Dendritic cell treated with granulocyte-macrophage colony-stimulating factor and Interleukin-4, amounts not matched to agents 40 ng/mL and 50 ng/mL, for 4 days (primary cell): Measurements from ENCODE around the gene SVOP.
A peak's percentile ranks its signal among the peaks of the same experiment; 100 is the strongest.
"Not testable (repeated sequence)": the region's sequence is repeated elsewhere in the genome, so short reads cannot be mapped to it uniquely, and the experiment has no call there.

Experiments
- H3K27ac Mint-ChIP-seq: one replicate; pipeline ENCODE4 v1.8.0; 2022; ENCODE audit warnings: mild to moderate bottlenecking, mixed read lengths
- H3K27me3 Mint-ChIP-seq: one replicate; pipeline ENCODE4 v1.8.0; 2022; ENCODE audit warnings: mild to moderate bottlenecking, mixed read lengths
- H3K36me3 Mint-ChIP-seq: one replicate; pipeline ENCODE4 v1.8.0; 2022; ENCODE audit warnings: low read depth, mixed read lengths
- H3K4me1 Mint-ChIP-seq: one replicate; pipeline ENCODE4 v1.8.0; 2022; ENCODE audit warnings: low read depth, mixed read lengths
- H3K4me3 Mint-ChIP-seq: one replicate; pipeline ENCODE4 v1.8.0; 2022; ENCODE audit warnings: mild to moderate bottlenecking, moderate library complexity, mixed read lengths
- H3K9me3 Mint-ChIP-seq: one replicate; pipeline ENCODE4 v1.8.0; 2022; ENCODE audit warnings: mixed read lengths
- intact Hi-C: fragments of 100-400 bp; cut with micrococcal nuclease; formaldehyde crosslinking; loops from one replicate; pipeline ENCODE4 v1.15.0; 2022

The SVOP gene

DNA sequence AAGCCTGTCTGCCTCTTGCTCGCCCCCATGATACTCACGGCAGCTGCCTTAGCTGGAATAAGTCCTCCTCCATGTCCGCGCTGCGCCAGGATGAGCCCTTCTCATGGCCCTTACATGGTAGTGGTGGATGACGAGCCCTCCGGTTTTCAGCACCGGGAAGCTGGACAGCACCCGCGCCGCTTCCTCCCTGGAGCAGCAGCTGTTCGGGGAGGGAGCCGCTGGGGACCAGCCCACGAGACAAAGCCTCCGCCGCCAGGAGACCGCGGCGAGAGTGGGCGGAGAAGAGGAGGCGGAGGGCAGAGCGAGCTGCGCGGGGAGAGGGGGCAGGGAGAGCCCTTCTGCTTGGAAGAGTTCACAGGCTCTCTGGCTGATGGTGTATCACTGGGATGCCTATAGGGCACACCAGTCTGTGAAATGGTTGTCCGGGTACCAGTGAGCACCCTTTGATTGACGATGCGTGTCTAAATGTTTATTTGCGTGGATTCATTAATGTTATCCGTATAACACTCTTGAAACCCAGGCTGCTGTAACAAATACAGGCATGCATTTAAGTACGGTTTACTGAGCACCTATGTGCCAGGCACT is at the start of gene SVOP:
TSS of gene SVOP (minus strand) at position 273 of the 585 bp plus-strand sequence. CDS start at position 73, 200 bp downstream.
- intact Hi-C loops, result loop anchor here (2.0 kb wide), 1 partner anchor 32 kb away; the partner anchor contains the start of gene USP30
- no peak within 1 kb of the TSS for H3K27ac Mint-ChIP-seq
- peaks cover 15% of the 10 kb centered on the region for H3K27me3 Mint-ChIP-seq
- H3K9me3 Mint-ChIP-seq, result no peaks in the 10 kb centered on the region
- peaks cover 6% of the 10 kb centered on the region for H3K4me1 Mint-ChIP-seq
- no peak within 1 kb of the TSS for H3K4me3 Mint-ChIP-seq
- no peaks in the 10 kb centered on the region for H3K36me3 Mint-ChIP-seq

GRCh38 chr12:109069307-109070271 is 48.7 kb upstream of the SVOP start:
- Mint-ChIP-seq H3K36me3 (peaks cover 66% of the 10 kb centered on the region), H3K4me3 (no peak overlapping the region), H3K9me3 (no peaks in the 10 kb centered on the region), H3K27me3 (no peaks in the 10 kb centered on the region), H3K4me1 (no peaks in the 10 kb centered on the region), H3K27ac (no peak overlapping the region)
- intact Hi-C loops, result no loop called here

- Mint-ChIP-seq H3K9me3 (no peaks in the 10 kb centered on the region), H3K27ac (no peak overlapping the region), H3K27me3 (no peaks in the 10 kb centered on the region), H3K4me1 (no peaks in the 10 kb centered on the region), H3K4me3 (no peak overlapping the region), H3K36me3 (peaks cover 52% of the 10 kb centered on the region)
- intact Hi-C loops, result no loop called here
These were observed 45.0 kb upstream of the SVOP start for GRCh38 chr12:109065853-109066193.

- peaks cover 47% of the 10 kb centered on the region for H3K36me3 Mint-ChIP-seq
- H3K4me3 Mint-ChIP-seq, result no peak overlapping the region
- no peaks in the 10 kb centered on the region for H3K9me3 Mint-ChIP-seq
- intact Hi-C loops, result no loop called here
- no peaks in the 10 kb centered on the region for H3K4me1 Mint-ChIP-seq
- no peaks in the 10 kb centered on the region for H3K27me3 Mint-ChIP-seq
- H3K27ac Mint-ChIP-seq, result no peak overlapping the region
These were observed 44.4 kb upstream of the SVOP start for GRCh38 chr12:109065154-109065852.

GRCh38 chr12:109064143-109064542 is 43.3 kb upstream of the SVOP start:
- Mint-ChIP-seq H3K4me1 (no peaks in the 10 kb centered on the region), H3K4me3 (no peak overlapping the region), H3K27me3 (no peaks in the 10 kb centered on the region), H3K9me3 (no peaks in the 10 kb centered on the region), H3K27ac (no peak overlapping the region), H3K36me3 (peaks cover 41% of the 10 kb centered on the region)
- intact Hi-C loops, result no loop called here

DNA sequence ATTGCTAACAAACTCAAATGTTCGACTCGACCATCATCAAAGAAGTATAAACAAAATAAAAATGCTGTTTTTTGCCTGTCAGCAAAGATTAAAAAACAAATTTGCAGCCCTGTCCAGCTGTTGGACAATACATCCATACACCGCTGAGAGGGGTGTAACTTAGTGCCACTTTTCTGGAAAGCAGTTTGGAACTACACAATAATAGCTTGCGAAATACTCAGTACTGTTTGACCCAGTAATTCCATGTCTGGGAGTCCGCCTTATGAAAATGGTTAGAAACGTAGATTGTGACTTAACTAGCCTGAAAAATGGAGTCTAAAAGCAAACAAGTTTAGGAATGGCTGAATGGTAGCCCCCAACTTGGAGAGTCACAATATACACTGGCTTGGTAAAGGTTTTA is 37.9 kb upstream of the SVOP start:
- intact Hi-C loops, result no loop called here
- Mint-ChIP-seq H3K27ac (no peak overlapping the region), H3K36me3 (peaks cover 33% of the 10 kb centered on the region), H3K27me3 (no peaks in the 10 kb centered on the region), H3K9me3 (no peaks in the 10 kb centered on the region), H3K4me1 (peaks cover 10% of the 10 kb centered on the region), H3K4me3 (no peak overlapping the region)

DNA sequence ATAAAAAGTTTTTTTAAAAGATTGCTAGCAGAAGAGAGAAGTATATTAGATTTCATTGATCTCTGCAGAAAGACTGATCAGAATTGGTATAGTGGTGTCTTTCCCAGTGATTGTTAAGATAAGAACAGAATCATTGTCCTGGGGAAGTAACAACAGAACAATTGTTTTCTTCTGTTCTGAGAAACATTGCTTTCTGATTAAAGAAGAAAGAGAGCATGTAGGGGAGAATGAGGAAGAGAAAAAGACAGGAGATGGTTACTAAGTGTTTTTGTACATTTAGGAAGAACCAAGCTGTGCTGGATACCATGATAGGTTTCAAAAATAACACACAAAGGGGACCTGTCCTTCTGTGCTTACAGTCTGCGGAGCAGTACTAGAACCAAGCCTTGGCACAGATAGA is 36.5 kb upstream of the SVOP start:
- H3K27me3 Mint-ChIP-seq, result no peaks in the 10 kb centered on the region
- intact Hi-C loops, result no loop called here
- H3K36me3 Mint-ChIP-seq, result peaks cover 33% of the 10 kb centered on the region
- H3K9me3 Mint-ChIP-seq, result no peaks in the 10 kb centered on the region
- no peak overlapping the region for H3K27ac Mint-ChIP-seq
- no peak overlapping the region for H3K4me3 Mint-ChIP-seq
- peaks cover 21% of the 10 kb centered on the region for H3K4me1 Mint-ChIP-seq

DNA sequence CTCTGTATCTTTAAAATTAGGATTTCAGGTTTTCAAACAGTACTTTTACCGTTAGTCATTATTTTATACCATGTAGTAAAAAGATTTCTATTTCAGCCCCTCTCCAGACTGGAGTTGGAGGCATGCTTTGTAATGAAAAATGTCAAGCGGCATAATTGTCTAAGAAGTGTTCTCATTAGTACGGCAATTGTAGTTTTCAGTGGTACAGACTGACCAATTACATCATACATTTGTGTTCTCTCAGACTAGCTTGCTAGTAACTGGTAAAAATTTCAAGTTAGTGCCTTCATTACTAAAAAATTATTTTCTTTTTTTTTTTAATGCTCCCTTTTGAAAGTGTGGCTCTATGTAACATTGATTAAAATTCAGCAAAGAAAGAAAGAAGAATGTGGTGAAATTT is 36.0 kb upstream of the SVOP start:
- H3K36me3 Mint-ChIP-seq, result peaks cover 28% of the 10 kb centered on the region
- H3K27me3 Mint-ChIP-seq, result no peaks in the 10 kb centered on the region
- no peaks in the 10 kb centered on the region for H3K9me3 Mint-ChIP-seq
- no peak overlapping the region for H3K4me3 Mint-ChIP-seq
- intact Hi-C loops, result no loop called here
- H3K27ac Mint-ChIP-seq, result no peak overlapping the region
- peaks cover 25% of the 10 kb centered on the region for H3K4me1 Mint-ChIP-seq

DNA sequence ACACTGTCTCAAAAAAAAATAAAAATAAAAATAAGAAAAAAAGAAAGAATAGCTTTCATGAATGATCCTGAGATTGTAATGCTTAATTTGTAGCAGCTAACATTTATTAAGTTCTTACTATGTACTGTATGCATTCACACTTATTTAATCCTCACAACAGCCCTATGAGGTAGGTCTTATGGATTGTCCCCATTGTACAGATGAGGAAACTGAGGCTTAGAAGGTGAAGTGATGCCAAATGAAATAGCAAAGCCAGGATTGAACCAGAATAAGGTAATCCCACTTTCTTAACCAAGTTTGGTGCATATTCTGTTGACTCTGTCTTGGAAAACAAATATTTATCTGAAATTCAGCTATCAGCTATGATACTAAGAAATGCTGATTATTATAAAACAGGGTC is 33.7 kb upstream of the SVOP start:
- H3K27me3 Mint-ChIP-seq, result no peaks in the 10 kb centered on the region
- H3K36me3 Mint-ChIP-seq, result peaks cover 23% of the 10 kb centered on the region
- peaks cover 25% of the 10 kb centered on the region for H3K4me1 Mint-ChIP-seq
- intact Hi-C loops, result no loop called here
- H3K9me3 Mint-ChIP-seq, result no peaks in the 10 kb centered on the region
- no peak overlapping the region for H3K27ac Mint-ChIP-seq
- H3K4me3 Mint-ChIP-seq, result no peak overlapping the region

DNA sequence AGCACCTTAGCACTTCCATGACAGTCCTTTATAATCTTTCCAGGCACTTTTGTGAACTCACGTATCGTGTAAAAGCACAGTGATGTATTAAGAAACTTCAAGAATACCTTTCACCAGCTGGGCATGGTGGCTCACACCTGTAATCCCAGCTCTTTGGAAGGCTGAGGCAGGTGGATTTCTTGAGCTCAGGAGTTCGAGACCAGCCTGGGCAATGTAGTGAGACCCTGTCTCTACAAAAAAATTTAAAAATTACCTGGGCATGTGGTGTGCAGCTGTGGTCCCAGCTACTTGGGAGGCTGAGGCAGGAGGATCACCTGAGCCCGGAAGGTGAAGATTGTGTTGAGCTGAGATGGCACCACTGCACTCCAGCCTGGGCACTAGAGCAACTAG is 33.3 kb upstream of the SVOP start:
- peaks cover 25% of the 10 kb centered on the region for H3K4me1 Mint-ChIP-seq
- peak overlapping the region; percentile 85 for H3K27ac Mint-ChIP-seq
- intact Hi-C loops, H3K9me3 Mint-ChIP-seq, H3K27me3 Mint-ChIP-seq: not testable (repeated sequence)
- H3K36me3 Mint-ChIP-seq, result peaks cover 20% of the 10 kb centered on the region
- H3K4me3 Mint-ChIP-seq, result peak overlapping the region; percentile 83

DNA sequence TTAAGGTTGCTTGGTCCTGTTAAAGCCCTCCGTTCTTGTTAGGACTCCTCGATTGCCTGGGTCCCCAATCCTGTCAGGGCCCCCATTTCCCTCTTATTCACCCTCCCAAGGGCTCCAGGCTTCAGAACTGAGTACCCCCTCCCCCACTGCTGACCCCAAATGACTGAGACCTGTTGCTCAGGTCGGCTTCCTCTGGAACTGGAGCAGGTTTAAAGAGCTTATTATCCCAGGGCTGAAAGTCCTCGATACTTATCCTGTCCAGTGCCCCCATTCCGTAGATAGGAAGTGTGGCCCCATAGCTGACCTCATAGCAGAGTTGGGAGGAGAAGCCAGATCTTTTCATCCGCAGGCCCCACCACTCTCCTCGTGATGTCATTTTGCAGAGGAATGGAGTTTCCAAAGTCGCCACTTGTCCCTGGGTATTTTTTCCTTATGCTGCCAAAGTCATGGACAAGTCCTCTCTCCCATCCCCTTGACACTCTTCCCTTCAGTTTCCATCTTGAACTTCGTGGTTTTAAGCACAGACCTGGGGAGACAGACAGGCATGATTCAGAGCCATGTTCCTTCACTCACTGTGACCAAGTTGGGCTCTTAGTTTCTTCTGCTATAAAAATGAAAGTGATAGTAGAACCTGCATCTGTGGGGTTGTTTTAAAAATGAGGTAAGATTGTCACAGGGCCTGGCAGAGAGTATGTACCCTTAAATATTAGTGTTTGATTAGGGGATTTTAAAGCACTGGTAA is 32.7 kb upstream of the SVOP start:
- Mint-ChIP-seq H3K4me3 (peak overlapping the region; percentile 83), H3K36me3 (peaks cover 18% of the 10 kb centered on the region), H3K27me3 (peaks cover 2% of the 10 kb centered on the region), H3K4me1 (peaks cover 25% of the 10 kb centered on the region), H3K9me3 (no peaks in the 10 kb centered on the region), H3K27ac (peak overlapping the region; percentile 85)
- intact Hi-C loops, result loop anchor here (2.0 kb wide), 1 partner anchor 33 kb away; the partner anchor contains the start of gene SVOP

- Mint-ChIP-seq H3K4me3 (peak within 1 kb of the TSS; percentile 83), H3K27ac (peak within 1 kb of the TSS; percentile 85), H3K4me1 (peaks cover 25% of the 10 kb centered on the region), H3K9me3 (no peaks in the 10 kb centered on the region), H3K27me3 (peaks cover 2% of the 10 kb centered on the region), H3K36me3 (peaks cover 9% of the 10 kb centered on the region)
- intact Hi-C loops, result loop anchor here (1.0 to 2.0 kb wide), 2 partner anchors 32 to 41 kb away; partner anchors contain the start of genes ALKBH2 and SVOP
These were observed 31.8 kb upstream of the SVOP start, which contains the start of gene USP30 for GRCh38 chr12:109052414-109053323. Gene USP30 (plus strand): TSS chr12:109052576. CDS start chr12:109052679, 103 bp downstream.

DNA sequence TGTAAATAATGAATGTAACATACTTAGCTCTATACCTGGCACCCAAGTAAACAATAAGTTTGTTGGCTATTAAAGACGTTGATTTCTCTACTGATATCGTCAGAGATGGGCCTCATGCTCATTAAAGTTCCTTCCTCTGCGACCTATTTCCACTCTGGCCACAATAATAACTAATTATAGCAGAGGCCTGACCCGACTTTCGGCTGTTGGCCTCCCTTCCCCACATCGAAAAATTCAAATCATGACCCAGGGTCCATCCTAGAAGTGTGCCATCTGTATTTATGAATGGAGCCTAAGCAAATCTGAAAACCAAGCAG is 31.2 kb upstream of the SVOP start:
- intact Hi-C loops, result loop anchor here (1.0 to 2.0 kb wide), 2 partner anchors 31 to 41 kb away; partner anchors contain the start of genes ALKBH2 and SVOP
- H3K9me3 Mint-ChIP-seq, result no peaks in the 10 kb centered on the region
- peaks cover 7% of the 10 kb centered on the region for H3K36me3 Mint-ChIP-seq
- peaks cover 2% of the 10 kb centered on the region for H3K27me3 Mint-ChIP-seq
- peak overlapping the region; percentile 85 for H3K27ac Mint-ChIP-seq
- peaks cover 25% of the 10 kb centered on the region for H3K4me1 Mint-ChIP-seq
- H3K4me3 Mint-ChIP-seq, result peak overlapping the region; percentile 83
